Heart left ventricle (tissue), 16 donors: ENCODE measurements around the gene TBC1D1. TPM values are rescaled to one million over a fixed set of nuclear protein-coding genes. Genes with fewer than 3 reads are reported as not detected.

ENCODE experiments used
- ATAC-seq, 4 donors: fragments of 200-7000 bp; cut with Tn5 transposase; one replicate each; pipeline ENCODE4 v1.9.1; 2020 to 2022; ENCODE audit warnings: moderate library complexity in 4 of 4, mild to moderate bottlenecking in 3 of 4, moderate number of reproducible peaks in 1 of 4
- DNase-seq, 5 donors: peaks; one replicate each; pipeline ENCODE4 v3.0.0-alpha.2; 2020
- H3K27ac ChIP-seq, 12 donors: fragments of 200-600 bp; sonication (generic) in 4 of 12; one replicate each; pipeline versions ENCODE4 v1.5.0 to v1.8.0; 2016 to 2022; ENCODE audit warnings: mild to moderate bottlenecking in 2 of 12
- H3K27me3 ChIP-seq, 9 donors: fragments of 200-600 bp; sonication (generic) in 2 of 9; one replicate each; pipeline versions ENCODE4 v1.5.1 to v1.8.0; 2016 to 2022; ENCODE audit warnings: mild to moderate bottlenecking in 3 of 9
- H3K36me3 ChIP-seq, 9 donors: fragments of 200-600 bp; sonication (generic) in 2 of 9; one replicate each; pipeline versions ENCODE4 v1.5.0 to v1.8.0; 2018 to 2022; ENCODE audit warnings: mild to moderate bottlenecking in 2 of 9
- H3K4me1 ChIP-seq, 12 donors: fragments of 200-600 bp; sonication (generic) in 4 of 12; one replicate each; pipeline versions ENCODE4 v1.5.0 to v1.8.0; 2016 to 2022; ENCODE audit warnings: mild to moderate bottlenecking in 3 of 12
- H3K4me3 ChIP-seq, 12 donors: fragments of 200-600 bp; sonication (generic) in 4 of 12; one replicate each; pipeline versions ENCODE4 v1.5.0 to v1.8.0; 2017 to 2022; ENCODE audit warnings: mild to moderate bottlenecking in 9 of 12, moderate library complexity in 4 of 12
- H3K9me3 ChIP-seq, 12 donors: fragments of 200-600 bp; sonication (generic) in 4 of 12; one replicate each; pipeline versions ENCODE4 v1.5.0 to v1.8.0; 2016 to 2022; ENCODE audit warnings: mild to moderate bottlenecking in 1 of 12
- CTCF ChIP-seq, 12 donors: fragments of 200-600 bp; sonication (generic) in 4 of 12; IDR thresholded peaks; one replicate each; pipeline versions ENCODE4 v1.5.0 to v1.8.0; 2018 to 2022; ENCODE audit warnings: antibody characterized with exemption in 12 of 12, mild to moderate bottlenecking in 5 of 12
- POLR2A ChIP-seq, 2 donors: fragments of 450-650 bp; IDR thresholded peaks; one replicate each; pipeline ENCODE4 v1.6.1; 2017; ENCODE audit warnings: antibody characterized with exemption in 2 of 2, mild to moderate bottlenecking in 2 of 2, moderate library complexity in 2 of 2
- WGBS, 4 donors: extraction: QIAGEN DNeasy Blood & Tissue Kit in 2 of 4; methylation state at CpG; one replicate each; pipeline versions ENCODE4 v1.1.5 to v1.1.7; 2013 to 2018; 5-methylcytosine and 5-hydroxymethylcytosine counted together
- intact Hi-C, 10 donors: fragments of 100-400 bp; cut with DNase I; formaldehyde crosslinking; loops; one replicate each; pipeline versions ENCODE4 v1.11.1 to v1.14.2; 2022
- polyA plus RNA-seq, 2 donors: library from polyadenylated mRNA; stranded (reverse); fragments of 200-250 nt; gene quantifications; one replicate each; pipeline ENCODE4 v1.2.3, GENCODE V29; 2013
- total RNA-seq, 9 donors: library from RNA; depleted of rRNA in 2 of 9; stranded (reverse); fragments of >200 nt in 2 of 9; fragmentation: NEBNext Ultra II Directional in 3 of 9; extraction: Animal tissue kit (Norgen Biotek cat#: 25700) in 3 of 9; gene quantifications; one replicate each; pipeline versions ENCODE4 v1.1.0 to v1.2.4, GENCODE V29; 2016 to 2023
- donor health status: ischemic (EF 13 %, LVEDD 7.1; RV severe dilation, severe dysfunction).
- donor health status: healthy with polysubstance abuse.
- donor health status: DM: no; HTN: yes; CAD: no.
- donor health status: DM: no; HTN: no; CAD: no.
- donor health status: ischemic (EF 25% LVEDD 6.9; RV normal size, moderate dysfunction).
- donor health status: ischemic (EF 25% LVEDD 5.7; RV mildly dilated, moderate dysfunction).
- donor health status: healthy.
- donor health status: DM: yes; HTN: yes; CAD: no.
- donor health status: ischemic (EF 35%, LVEDD 5.7; RV mildly dilated, moderate dysfunction).
- donor health status: nonischemic (EF 11% LVEDD 7.7; RV severe dilation, severe dysfunction).
- donor health status: DM: yes; HTN: yes; CAD: no.
- donor health status: PGD.
- donor health status: ischemic (EF 29% LVEDD 5.4; RV normal size, mild dysfunction).
- donor health status: nonischemic (EF 23%, LVEDD 6.1; RV moderate dilation, normal function).

The TBC1D1 gene
- total and polyA plus RNA-seq, 11 donors: 81.7 to 269 (median 140) TPM

- intact Hi-C loops: loop anchor here (2.0 to 10.0 kb wide), 12 partner anchors 106 to 677 kb away; partner anchors contain the start of genes TLR10 (in 4 of the 10) and TLR6 (in 1 of the 10)
- no peaks in the 10 kb centered on the region for H3K9me3 ChIP-seq
- 43 to 67% (median 61%) methylated on average over 11 of the region's 11 CpGs for WGBS, 4 donors
- H3K36me3 ChIP-seq: no peaks in the 10 kb centered on the region
- peaks cover 0 to 79% (median 19%) of the 10 kb centered on the region in 12 donors for H3K4me1 ChIP-seq
- ATAC-seq (peak; percentile 68 to 86 (median 76)), DNase-seq (peak; percentile 51 to 91 (median 86))
- TF ChIP-seq POLR2A (IDR thresholded peaks at IDR 0.05) (no peak), CTCF (IDR thresholded peaks at IDR 0.05) (no peak)
- H3K27me3 ChIP-seq: no peaks in the 10 kb centered on the region
- H3K27ac ChIP-seq: peak overlapping the region in 11 of 12 donors; percentile 5 to 89 (median 53)
- no peak overlapping the region for H3K4me3 ChIP-seq
These were observed 286.9 kb downstream of the TBC1D1 start for GRCh38 chr4:38177641-38178391.

GRCh38 chr4:38178392-38178995 is 287.6 kb downstream of the TBC1D1 start:
- intact Hi-C loops: loop anchor here (2.0 to 10.0 kb wide), 12 partner anchors 106 to 676 kb away; partner anchors contain the start of genes TLR10 (in 4 of the 10) and TLR6 (in 1 of the 10)
- TF ChIP-seq CTCF (IDR thresholded peaks at IDR 0.05): no peak
- no peak for TF ChIP-seq POLR2A (IDR thresholded peaks at IDR 0.05)
- no peak for ATAC-seq
- H3K4me3 ChIP-seq: no peak overlapping the region
- H3K27me3 ChIP-seq: no peaks in the 10 kb centered on the region
- 57 to 66% (median 65%) methylated on average over 8 of the region's 8 CpGs for WGBS, 4 donors
- DNase-seq: no peak
- H3K4me1 ChIP-seq: peaks cover 0 to 73% (median 19%) of the 10 kb centered on the region in 12 donors
- peak overlapping the region in 2 of 12 donors; percentile 36 to 89 for H3K27ac ChIP-seq
- no peaks in the 10 kb centered on the region for H3K36me3 ChIP-seq
- H3K9me3 ChIP-seq: no peaks in the 10 kb centered on the region

DNA sequence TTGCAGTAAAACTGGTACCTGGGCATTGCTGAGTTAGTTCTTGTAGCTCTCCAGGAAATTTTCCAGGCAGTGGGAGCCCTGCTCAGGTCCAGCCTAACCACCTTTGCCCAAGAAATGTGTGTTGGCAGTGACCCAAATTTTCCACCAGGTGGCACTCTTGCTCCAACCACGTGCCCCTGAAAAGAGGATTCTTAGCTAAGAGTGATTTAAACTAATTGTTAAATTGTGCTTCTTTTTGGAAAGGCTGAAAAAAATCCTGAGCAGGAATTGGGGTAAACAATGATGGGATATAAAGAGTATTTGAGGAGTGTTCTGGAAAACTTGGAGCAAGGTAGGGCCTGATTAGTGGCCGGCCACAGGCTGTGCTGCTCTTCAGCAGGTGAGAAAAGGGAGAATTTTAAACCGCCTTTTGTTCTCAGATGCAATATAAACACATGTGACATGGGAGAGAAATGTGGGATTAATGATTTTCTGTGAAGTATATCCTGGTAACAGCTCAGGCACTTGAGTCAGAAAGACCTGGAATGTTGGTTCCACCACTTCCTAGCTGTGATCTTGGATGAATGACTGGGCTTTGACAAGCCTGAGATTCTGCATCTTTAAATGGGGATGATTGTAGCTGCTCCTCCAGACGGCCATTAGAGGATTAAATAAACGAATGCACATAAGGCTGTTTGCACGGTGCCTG is 288.9 kb downstream of the TBC1D1 start:
- no peak overlapping the region for H3K27ac ChIP-seq
- peak in 3 of 4 donors; percentile 31 to 68 (median 68) for ATAC-seq
- intact Hi-C loops: loop anchor here (1.0 to 10.0 kb wide), 19 partner anchors 108 to 675 kb away; partner anchors contain the start of genes TLR10 (in 4 of the 10) and TLR6 (in 1 of the 10)

More for the DNA sequence above, 288.9 kb downstream of the TBC1D1 start:
- no peaks in the 10 kb centered on the region for H3K27me3 ChIP-seq
- 58 to 69% (median 64%) methylated on average over 5 to 6 of the region's 6 CpGs for WGBS, 4 donors
- no peaks in the 10 kb centered on the region for H3K36me3 ChIP-seq
- no peak overlapping the region for H3K4me3 ChIP-seq
- TF ChIP-seq POLR2A (IDR thresholded peaks at IDR 0.05) (no peak), CTCF (IDR thresholded peaks at IDR 0.05) (peak; percentile 89 to 96 (median 92))
- peak; percentile 54 to 78 (median 68) for DNase-seq
- H3K4me1 ChIP-seq: peaks cover 0 to 60% (median 19%) of the 10 kb centered on the region in 12 donors
- H3K9me3 ChIP-seq: no peaks in the 10 kb centered on the region
